ENCODE measurements around the gene GHDC.

The GHDC gene

DNA sequence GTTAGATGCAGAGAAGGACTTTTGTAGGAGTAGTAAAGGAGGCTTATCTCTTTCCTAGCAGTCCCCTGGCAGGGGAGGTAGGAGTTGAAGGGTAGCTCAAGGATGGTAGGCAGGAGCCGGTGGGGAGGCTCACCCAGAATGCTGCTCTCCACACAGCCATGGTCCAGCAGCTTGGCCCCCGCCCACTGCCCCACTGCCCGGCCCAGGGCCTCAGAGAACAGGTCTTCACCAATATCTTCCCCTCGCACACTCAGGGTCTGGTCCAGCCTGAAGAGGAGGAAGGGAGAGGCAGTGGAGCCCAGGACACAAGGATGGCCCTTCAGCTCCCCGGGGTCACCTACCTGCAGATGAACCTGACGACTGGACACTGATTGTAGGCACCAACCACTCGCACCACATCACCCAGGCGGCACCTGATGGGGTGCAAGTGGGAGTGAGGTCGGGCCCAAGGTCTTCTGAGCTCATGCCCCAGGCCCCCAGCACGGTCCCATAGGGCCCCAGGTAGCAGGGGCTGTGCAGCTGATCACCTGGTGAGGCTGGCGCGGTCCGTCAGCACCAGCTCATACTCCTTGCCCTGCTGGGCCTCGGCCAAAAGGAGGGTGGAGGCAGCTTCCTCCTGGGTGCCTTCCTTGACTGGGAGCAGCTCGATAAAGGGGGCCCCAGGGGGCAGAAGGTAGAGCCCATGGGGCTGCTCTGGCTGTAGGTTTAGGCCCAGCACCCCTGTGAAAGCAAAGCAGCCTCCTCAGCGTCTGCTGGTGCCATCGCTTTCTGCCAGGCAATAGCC lies 3.6 kb downstream of the GHDC start:
- Histone ChIP-seq H4K91ac (ENCODE audit: low read depth, low read length, poor library complexity) (no peak overlapping the region), H3K23ac (ENCODE audit: low read depth, low read length, poor library complexity) (peak overlapping the region; percentile 43), H2AFZ (ENCODE audit: low read length) (no peak overlapping the region), H2BK15ac (ENCODE audit: low read length) (peak overlapping the region; percentile 37), H3K4ac (ENCODE audit: low read length) (no peak overlapping the region), H2BK12ac (ENCODE audit: low read length) (no peak overlapping the region), H3K9ac (ENCODE audit: low read depth, low read length, poor library complexity) (no peak overlapping the region), H3K27me3 (ENCODE audit: control insufficient read depth in 3 of 3, insufficient read depth in 3 of 3, low read depth in 1 of 3, low read length in 3 of 3) (peaks cover 0 to 2% (median 0%) of the 10 kb centered on the region in 3 experiments), H3K36me3 (replicated peaks in 1 of 2; ENCODE audit: control insufficient read depth in 2 of 2, insufficient read depth in 2 of 2, low read length in 2 of 2) (no peaks in the 10 kb centered on the region), H4K8ac (ENCODE audit: low read depth, low read length) (no peak overlapping the region), H3K79me1 (ENCODE audit: low read depth, low read length) (no peaks in the 10 kb centered on the region), H3K9me3 (replicated peaks in 1 of 2; ENCODE audit: control insufficient read depth in 2 of 2, insufficient read depth in 1 of 2, low read depth in 1 of 2, low read length in 2 of 2) (no peaks in the 10 kb centered on the region), H3K4me1 (ENCODE audit: control insufficient read depth in 2 of 2, insufficient read depth in 1 of 2, low read depth in 1 of 2, low read length in 2 of 2) (peaks cover 5 to 11% of the 10 kb centered on the region in 2 donors), H3K14ac (ENCODE audit: low read length) (peak overlapping the region; percentile 38), H3K18ac (ENCODE audit: low read length) (peak overlapping the region; percentile 57), H2BK120ac (ENCODE audit: low read depth, low read length) (no peak overlapping the region), H3K4me2 (ENCODE audit: insufficient read depth, low read length, poor library complexity, severe bottlenecking) (no peak overlapping the region), H3K27ac (replicated peaks; ENCODE audit: low read length) (no peak overlapping the region), H3K4me3 (ENCODE audit: low read length in 2 of 2) (no peak overlapping the region), H2AK5ac (ENCODE audit: low read depth, low read length) (peak overlapping the region; percentile 81), H2BK5ac (ENCODE audit: low read length) (no peak overlapping the region)
- WGBS, 2 donors (ENCODE audit: extremely low coverage in 2 of 2, insufficient read length in 2 of 2, insufficient replicate concordance in 1 of 2): no CpG with 5 or more reads among the region's 17 CpGs
- DNase-seq (ENCODE audit: low spot score): no peak

GRCh38 chr17:42189651-42189965 lies 4.7 kb downstream of the GHDC start:
- Histone ChIP-seq H3K4me2 (ENCODE audit: insufficient read depth, low read length, poor library complexity, severe bottlenecking) (no peak overlapping the region), H3K27ac (replicated peaks; ENCODE audit: low read length) (no peak overlapping the region), H3K23ac (ENCODE audit: low read depth, low read length, poor library complexity) (no peak overlapping the region), H3K4me1 (ENCODE audit: control insufficient read depth in 2 of 2, insufficient read depth in 1 of 2, low read depth in 1 of 2, low read length in 2 of 2) (peaks cover 15 to 19% of the 10 kb centered on the region in 2 donors), H3K79me1 (ENCODE audit: low read depth, low read length) (no peaks in the 10 kb centered on the region), H4K91ac (ENCODE audit: low read depth, low read length, poor library complexity) (no peak overlapping the region), H2BK15ac (ENCODE audit: low read length) (no peak overlapping the region), H2BK120ac (ENCODE audit: low read depth, low read length) (peak overlapping the region; percentile 32), H3K14ac (ENCODE audit: low read length) (no peak overlapping the region), H2BK5ac (ENCODE audit: low read length) (no peak overlapping the region), H2AFZ (ENCODE audit: low read length) (no peak overlapping the region), H4K8ac (ENCODE audit: low read depth, low read length) (no peak overlapping the region), H3K4ac (ENCODE audit: low read length) (no peak overlapping the region), H2AK5ac (ENCODE audit: low read depth, low read length) (peak overlapping the region; percentile 64), H2BK12ac (ENCODE audit: low read length) (no peak overlapping the region), H3K4me3 (ENCODE audit: low read length in 2 of 2) (no peak overlapping the region), H3K9me3 (replicated peaks in 1 of 2; ENCODE audit: control insufficient read depth in 2 of 2, insufficient read depth in 1 of 2, low read depth in 1 of 2, low read length in 2 of 2) (no peaks in the 10 kb centered on the region), H3K27me3 (ENCODE audit: control insufficient read depth in 3 of 3, insufficient read depth in 3 of 3, low read depth in 1 of 3, low read length in 3 of 3) (peaks cover 0 to 5% (median 5%) of the 10 kb centered on the region in 3 experiments), H3K36me3 (replicated peaks in 1 of 2; ENCODE audit: control insufficient read depth in 2 of 2, insufficient read depth in 2 of 2, low read length in 2 of 2) (no peaks in the 10 kb centered on the region), H3K9ac (ENCODE audit: low read depth, low read length, poor library complexity) (no peak overlapping the region), H3K18ac (ENCODE audit: low read length) (peak overlapping the region; percentile 65)
- WGBS, 2 donors (ENCODE audit: extremely low coverage in 2 of 2, insufficient read length in 2 of 2, insufficient replicate concordance in 1 of 2): no CpG with 5 or more reads among the region's 11 CpGs
- DNase-seq (ENCODE audit: low spot score): no peak

DNA sequence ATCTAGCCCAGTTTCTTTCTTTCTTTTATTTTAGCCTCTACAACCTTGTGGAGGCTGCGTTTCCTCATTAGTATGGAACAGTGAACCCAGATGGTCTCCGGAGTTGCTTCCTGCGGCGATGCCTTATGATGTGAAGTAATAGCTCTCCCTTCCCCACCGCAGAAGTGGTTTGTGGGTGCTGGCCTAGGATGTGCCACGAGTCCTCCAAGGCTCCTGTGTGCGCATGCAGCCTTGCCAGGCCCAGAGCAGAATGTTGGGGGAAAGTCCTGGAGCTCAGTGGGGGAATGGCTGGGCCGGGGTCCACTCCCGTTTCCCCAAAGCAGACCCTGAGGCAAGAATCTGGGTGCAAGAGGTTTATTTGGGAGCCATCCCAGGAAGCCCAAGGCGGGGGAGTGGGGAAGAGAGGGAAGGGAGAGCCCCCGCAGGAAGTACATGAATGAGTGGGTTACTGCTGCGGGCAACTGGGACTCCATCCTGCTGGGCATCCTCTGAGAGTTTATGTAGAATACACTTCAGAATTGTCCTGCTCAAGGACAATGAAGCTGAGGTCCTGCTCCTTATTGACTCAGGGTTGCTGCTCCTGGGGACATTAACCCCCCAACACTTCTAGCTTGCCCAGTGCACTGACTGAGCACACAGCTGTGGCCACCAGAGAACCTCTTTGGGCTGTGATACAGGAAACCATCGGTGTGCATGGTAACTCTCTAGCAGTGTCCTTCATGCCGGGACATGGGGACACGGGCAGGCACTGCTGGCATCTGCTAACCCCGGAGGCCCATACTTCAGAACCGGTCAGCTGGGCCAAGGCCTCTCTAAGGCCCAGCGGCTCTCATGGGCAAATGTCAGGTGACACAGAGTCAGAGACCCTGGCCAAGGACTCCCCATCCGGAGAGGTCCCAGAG lies 5.3 kb downstream of the GHDC start:
- Histone ChIP-seq H3K14ac (ENCODE audit: low read length) (no peak overlapping the region), H2BK15ac (ENCODE audit: low read length) (no peak overlapping the region), H2AFZ (ENCODE audit: low read length) (no peak overlapping the region), H4K8ac (ENCODE audit: low read depth, low read length) (no peak overlapping the region), H3K4me2 (ENCODE audit: insufficient read depth, low read length, poor library complexity, severe bottlenecking) (no peak overlapping the region), H2BK5ac (ENCODE audit: low read length) (no peak overlapping the region), H4K91ac (ENCODE audit: low read depth, low read length, poor library complexity) (no peak overlapping the region), H3K4me3 (ENCODE audit: low read length in 2 of 2) (no peak overlapping the region), H3K36me3 (replicated peaks in 1 of 2; ENCODE audit: control insufficient read depth in 2 of 2, insufficient read depth in 2 of 2, low read length in 2 of 2) (no peaks in the 10 kb centered on the region), H2AK5ac (ENCODE audit: low read depth, low read length) (peak overlapping the region; percentile 64), H3K4ac (ENCODE audit: low read length) (no peak overlapping the region), H2BK120ac (ENCODE audit: low read depth, low read length) (peak overlapping the region; percentile 32), H3K27me3 (ENCODE audit: control insufficient read depth in 3 of 3, insufficient read depth in 3 of 3, low read depth in 1 of 3, low read length in 3 of 3) (peaks cover 0 to 9% (median 5%) of the 10 kb centered on the region in 3 experiments), H3K79me1 (ENCODE audit: low read depth, low read length) (no peaks in the 10 kb centered on the region), H3K27ac (replicated peaks; ENCODE audit: low read length) (no peak overlapping the region), H3K9me3 (replicated peaks in 1 of 2; ENCODE audit: control insufficient read depth in 2 of 2, insufficient read depth in 1 of 2, low read depth in 1 of 2, low read length in 2 of 2) (no peaks in the 10 kb centered on the region), H3K23ac (ENCODE audit: low read depth, low read length, poor library complexity) (no peak overlapping the region), H3K9ac (ENCODE audit: low read depth, low read length, poor library complexity) (no peak overlapping the region), H3K18ac (ENCODE audit: low read length) (peak overlapping the region; percentile 65), H2BK12ac (ENCODE audit: low read length) (no peak overlapping the region), H3K4me1 (ENCODE audit: control insufficient read depth in 2 of 2, insufficient read depth in 1 of 2, low read depth in 1 of 2, low read length in 2 of 2) (peaks cover 15 to 19% of the 10 kb centered on the region in 2 donors)
- no peak for DNase-seq (ENCODE audit: low spot score)
- no CpG with 5 or more reads among the region's 19 CpGs for WGBS, 2 donors (ENCODE audit: extremely low coverage in 2 of 2, insufficient read length in 2 of 2, insufficient replicate concordance in 1 of 2)

- H3K4ac ChIP-seq (ENCODE audit: low read length): no peak overlapping the region
- H2BK120ac ChIP-seq (ENCODE audit: low read depth, low read length): no peak overlapping the region
- H3K9ac ChIP-seq (ENCODE audit: low read depth, low read length, poor library complexity): no peak overlapping the region
- H3K79me1 ChIP-seq (ENCODE audit: low read depth, low read length): no peaks in the 10 kb centered on the region
- no peak overlapping the region for H4K8ac ChIP-seq (ENCODE audit: low read depth, low read length)
- H2BK5ac ChIP-seq (ENCODE audit: low read length): no peak overlapping the region
- H3K9me3 ChIP-seq (replicated peaks in 1 of 2; ENCODE audit: control insufficient read depth in 2 of 2, insufficient read depth in 1 of 2, low read depth in 1 of 2, low read length in 2 of 2): no peaks in the 10 kb centered on the region
- no peak overlapping the region for H3K4me2 ChIP-seq (ENCODE audit: insufficient read depth, low read length, poor library complexity, severe bottlenecking)
- peaks cover 5 to 21% (median 9%) of the 10 kb centered on the region in 3 experiments for H3K27me3 ChIP-seq (ENCODE audit: control insufficient read depth in 3 of 3, insufficient read depth in 3 of 3, low read depth in 1 of 3, low read length in 3 of 3)
- H2AFZ ChIP-seq (ENCODE audit: low read length): no peak overlapping the region
- no peak overlapping the region for H3K14ac ChIP-seq (ENCODE audit: low read length)
- no peak overlapping the region for H2BK15ac ChIP-seq (ENCODE audit: low read length)
- no peak for DNase-seq (ENCODE audit: low spot score)
- no peak overlapping the region for H3K23ac ChIP-seq (ENCODE audit: low read depth, low read length, poor library complexity)
- H3K36me3 ChIP-seq (replicated peaks in 1 of 2; ENCODE audit: control insufficient read depth in 2 of 2, insufficient read depth in 2 of 2, low read length in 2 of 2): no peaks in the 10 kb centered on the region
- H3K18ac ChIP-seq (ENCODE audit: low read length): no peak overlapping the region
- no peak overlapping the region for H4K91ac ChIP-seq (ENCODE audit: low read depth, low read length, poor library complexity)
- no peak overlapping the region for H3K27ac ChIP-seq (replicated peaks; ENCODE audit: low read length)
- no peak overlapping the region for H3K4me3 ChIP-seq (ENCODE audit: low read length in 2 of 2)
- WGBS, 2 donors (ENCODE audit: extremely low coverage in 2 of 2, insufficient read length in 2 of 2, insufficient replicate concordance in 1 of 2): no CpG with 5 or more reads among the region's 2 CpGs
- peaks cover 19 to 21% of the 10 kb centered on the region in 2 donors for H3K4me1 ChIP-seq (ENCODE audit: control insufficient read depth in 2 of 2, insufficient read depth in 1 of 2, low read depth in 1 of 2, low read length in 2 of 2)
- no peak overlapping the region for H2BK12ac ChIP-seq (ENCODE audit: low read length)
- H2AK5ac ChIP-seq (ENCODE audit: low read depth, low read length): peak overlapping the region; percentile 13
Measured at GRCh38 chr17:42187833-42188232, 6.5 kb downstream of the GHDC start.
